GM12864 (cell line): Measurements from ENCODE around the gene SEC61A1.

ENCODE experiments used
- DNase-seq: peaks from one replicate; pipeline ENCODE4 v3.0.0-alpha.2; 2011; ENCODE audit warnings: low read depth
- H3K4me3 ChIP-seq: 2 replicates; pipeline ENCODE4 v1.5.1; 2011; ENCODE audit warnings: mild to moderate bottlenecking, low read depth, low read length, control low read depth
- TF ChIP-seq, protein P1 (sequence below): IDR thresholded peaks from 2 replicates; pipeline ENCODE4 v1.5.1; 2011; ENCODE audit warnings: low read depth, mild to moderate bottlenecking, moderate library complexity, low read length, control low read depth, inconsistent platforms; ENCODE audit errors: missing control alignments

The SEC61A1 gene

DNA sequence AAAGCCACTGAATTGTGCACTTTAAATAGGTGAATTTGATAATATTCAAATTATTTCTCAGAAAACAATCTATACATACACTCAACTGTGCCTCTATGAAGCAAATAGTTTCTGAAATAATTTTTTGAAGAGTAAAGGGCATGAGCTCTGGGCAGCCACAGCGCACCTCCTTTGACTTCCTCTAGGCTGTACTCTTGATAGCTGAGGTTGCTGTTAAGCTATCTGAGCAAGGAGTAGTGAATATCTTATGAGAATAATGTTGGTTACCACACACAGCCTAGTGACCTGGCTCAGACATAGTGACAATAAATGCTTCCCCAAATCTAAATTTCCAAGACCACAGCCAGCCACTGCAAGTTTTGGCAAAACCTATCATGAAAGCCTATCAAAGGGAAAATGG, 11.6 kb upstream of the SEC61A1 start:
- TF ChIP-seq, protein P1, sequence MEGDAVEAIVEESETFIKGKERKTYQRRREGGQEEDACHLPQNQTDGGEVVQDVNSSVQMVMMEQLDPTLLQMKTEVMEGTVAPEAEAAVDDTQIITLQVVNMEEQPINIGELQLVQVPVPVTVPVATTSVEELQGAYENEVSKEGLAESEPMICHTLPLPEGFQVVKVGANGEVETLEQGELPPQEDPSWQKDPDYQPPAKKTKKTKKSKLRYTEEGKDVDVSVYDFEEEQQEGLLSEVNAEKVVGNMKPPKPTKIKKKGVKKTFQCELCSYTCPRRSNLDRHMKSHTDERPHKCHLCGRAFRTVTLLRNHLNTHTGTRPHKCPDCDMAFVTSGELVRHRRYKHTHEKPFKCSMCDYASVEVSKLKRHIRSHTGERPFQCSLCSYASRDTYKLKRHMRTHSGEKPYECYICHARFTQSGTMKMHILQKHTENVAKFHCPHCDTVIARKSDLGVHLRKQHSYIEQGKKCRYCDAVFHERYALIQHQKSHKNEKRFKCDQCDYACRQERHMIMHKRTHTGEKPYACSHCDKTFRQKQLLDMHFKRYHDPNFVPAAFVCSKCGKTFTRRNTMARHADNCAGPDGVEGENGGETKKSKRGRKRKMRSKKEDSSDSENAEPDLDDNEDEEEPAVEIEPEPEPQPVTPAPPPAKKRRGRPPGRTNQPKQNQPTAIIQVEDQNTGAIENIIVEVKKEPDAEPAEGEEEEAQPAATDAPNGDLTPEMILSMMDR = no peak
- H3K4me3 ChIP-seq = no peak overlapping the region
- no peak for DNase-seq

DNA sequence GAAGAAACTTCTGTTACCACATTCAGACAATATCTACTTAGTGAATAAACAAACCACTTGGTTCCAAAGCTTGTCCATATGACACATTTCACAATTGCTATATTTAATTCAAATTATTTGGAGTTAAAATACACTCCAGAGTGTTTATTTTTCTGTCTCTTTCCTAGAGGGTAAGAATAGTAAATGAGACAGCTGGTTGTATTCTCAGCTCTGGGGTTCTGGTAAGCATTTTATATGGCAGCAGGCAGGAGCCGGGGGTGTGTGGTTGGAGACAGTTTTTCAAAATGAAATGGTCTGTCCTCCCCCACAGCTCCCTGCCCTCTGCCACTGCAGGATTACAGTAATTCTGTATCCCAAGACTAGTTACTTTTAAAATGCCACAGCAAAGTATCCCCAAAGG, 10.9 kb upstream of the SEC61A1 start:
- DNase-seq = no peak
- TF ChIP-seq, protein P1 = no peak
- H3K4me3 ChIP-seq = no peak overlapping the region

DNA sequence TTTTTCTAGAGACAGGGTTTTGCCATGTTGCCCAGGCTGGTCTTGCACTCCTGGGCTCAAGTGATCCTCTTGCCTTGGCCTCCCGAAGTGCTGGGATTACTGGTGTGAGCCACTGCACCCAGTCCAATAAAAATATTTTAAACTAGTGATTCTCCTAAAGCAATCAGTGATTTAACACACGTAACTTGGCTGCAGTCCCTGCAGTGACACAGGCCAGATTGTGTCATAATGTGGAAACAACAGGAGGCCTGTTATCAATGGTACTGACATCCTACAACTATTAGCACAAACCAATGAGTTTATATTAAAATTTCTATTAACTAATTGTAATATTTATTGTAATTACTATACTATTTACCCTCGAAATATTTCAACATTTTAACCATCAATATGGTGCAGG, 1.6 kb upstream of the SEC61A1 start:
- TF ChIP-seq, protein P1 = no peak
- H3K4me3 ChIP-seq = no peak overlapping the region
- no peak for DNase-seq

DNA sequence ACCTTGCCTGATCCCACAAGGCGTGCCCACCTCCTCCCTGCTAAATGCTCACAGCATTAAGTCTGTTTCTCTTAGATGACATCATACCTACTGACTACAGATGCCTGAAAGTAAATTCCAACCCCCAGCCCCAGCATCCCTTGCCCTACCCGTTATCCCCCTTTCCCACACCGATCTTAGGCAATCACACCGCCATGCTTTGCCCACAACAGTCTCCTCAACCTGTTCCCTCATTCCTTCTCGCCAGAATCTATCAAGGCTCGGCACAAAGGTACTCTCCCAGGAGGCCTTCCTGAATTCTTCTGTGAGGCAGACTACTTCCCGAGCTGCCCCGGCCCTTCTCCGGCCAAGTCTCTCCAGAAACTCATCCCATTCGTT, 789 bp upstream of the SEC61A1 start:
- TF ChIP-seq, protein P1 = no peak

DNA sequence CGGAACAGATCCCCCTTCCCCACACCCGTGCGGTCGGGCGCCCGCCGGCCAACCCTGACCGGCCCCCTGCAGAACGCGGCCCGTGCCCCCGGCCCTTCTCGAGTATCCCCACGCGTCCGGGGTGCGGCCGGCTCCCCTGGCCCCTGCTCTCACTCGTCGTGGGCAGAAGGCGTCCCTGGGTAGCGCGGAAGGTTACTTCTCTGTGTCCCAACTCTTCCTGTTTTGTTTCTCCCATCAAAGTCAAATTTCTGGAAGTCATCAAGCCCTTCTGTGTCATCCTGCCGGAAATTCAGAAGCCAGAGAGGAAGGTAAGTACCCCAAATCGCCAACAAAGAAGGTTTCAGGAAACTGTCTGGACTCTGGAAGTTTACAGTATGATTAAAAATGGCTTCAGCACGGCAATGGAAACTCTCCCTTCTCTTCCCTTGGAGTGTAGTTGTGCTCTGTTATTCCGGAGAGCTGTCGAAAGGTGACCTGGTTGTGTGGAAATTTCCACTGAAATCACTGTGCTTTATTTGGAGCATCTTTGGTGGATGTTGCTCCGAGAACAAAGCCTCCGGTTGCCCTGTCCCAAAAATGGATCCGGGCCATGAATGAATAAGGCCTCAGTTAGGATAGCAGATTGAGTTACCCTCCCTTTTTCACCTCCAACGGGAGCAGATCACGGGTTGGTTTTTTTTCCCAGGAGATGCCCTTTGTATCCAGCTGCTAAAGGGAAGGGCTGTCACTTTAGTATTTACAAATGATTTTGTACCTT, 536 bp downstream of the SEC61A1 start:
- DNase-seq = no peak
- TF ChIP-seq, protein P1 = no peak
- H3K4me3 ChIP-seq = peak overlapping the region; percentile 78

More for the DNA sequence above, 789 bp upstream of the SEC61A1 start:
- no peak for DNase-seq
- peak overlapping the region; percentile 83 for H3K4me3 ChIP-seq

DNA sequence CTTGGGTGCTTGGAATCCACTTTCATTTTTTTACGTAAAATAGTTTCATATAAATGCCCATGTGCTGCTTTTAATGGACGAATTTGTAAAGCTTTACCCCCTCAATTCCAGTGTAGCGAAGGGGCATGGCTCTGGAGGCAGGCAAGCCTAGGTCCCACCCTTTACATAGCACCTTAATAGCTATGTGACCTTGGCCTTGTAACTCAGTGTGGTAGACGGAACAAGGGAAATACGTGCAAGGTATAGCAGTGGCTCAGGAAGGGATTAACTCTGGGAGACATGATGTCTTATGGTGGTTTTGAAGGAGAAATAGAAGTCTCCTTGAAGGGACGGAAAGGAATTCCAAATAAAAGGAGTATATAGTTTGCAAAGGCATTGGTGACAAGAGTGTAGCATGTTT, 1.4 kb downstream of the SEC61A1 start:
- no peak for DNase-seq
- TF ChIP-seq, protein P1 = no peak
- peak overlapping the region; percentile 78 for H3K4me3 ChIP-seq

DNA sequence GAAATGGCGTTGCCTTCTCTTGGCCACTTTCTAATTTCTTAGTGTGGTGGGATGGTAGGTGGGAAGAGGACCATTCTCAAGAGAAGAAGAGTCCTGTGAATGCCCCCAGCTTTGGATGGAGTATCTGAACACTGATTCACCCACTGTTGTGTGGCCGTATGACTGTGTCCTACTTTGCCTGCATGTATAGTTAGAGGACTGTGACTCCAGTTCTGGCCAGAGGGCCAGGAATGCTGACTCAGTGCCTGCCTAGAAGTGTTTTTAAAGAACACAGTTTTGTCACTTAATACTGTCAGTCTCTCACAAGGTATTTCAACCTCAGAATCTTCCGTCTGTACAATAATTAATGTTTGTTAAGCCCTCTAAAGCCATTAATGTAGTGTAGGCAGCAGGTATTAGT, 2.1 kb downstream of the SEC61A1 start:
- TF ChIP-seq, protein P1 = no peak
- H3K4me3 ChIP-seq = peak overlapping the region; percentile 78
- no peak for DNase-seq
